GM23338 (cell line): Measurements from ENCODE around the gene AQP6. TPM values are rescaled to one million over a fixed set of nuclear protein-coding genes. Genes with fewer than 3 reads are reported as not detected.

Source experiments
- ATAC-seq: fragments of 200-7000 bp; cut with Tn5 transposase; 3 replicates; pipeline ENCODE4 v1.9.1; 2020
- DNase-seq: peaks from one replicate; pipeline ENCODE4 v3.0.0-alpha.2; 2015; ENCODE audit warnings: low spot score
- H2AFZ ChIP-seq: fragments of 200-600 bp; sonication (generic); 2 replicates; pipeline ENCODE4 v1.8.0; 2016; ENCODE audit warnings: antibody characterized with exemption, mild to moderate bottlenecking, moderate library complexity
- H3F3A ChIP-seq: fragments of 200-600 bp; sonication (generic); replicated peaks from 2 replicates; pipeline ENCODE4 v1.8.0; 2017; ENCODE audit warnings: antibody characterized with exemption, mixed run types, low read depth
- H3K27ac ChIP-seq: fragments of 200-600 bp; sonication (generic); 2 replicates; pipeline ENCODE4 v1.6.1; 2016; ENCODE audit warnings: low read depth
- H3K27me3 ChIP-seq: fragments of 200-600 bp; sonication (generic); 2 replicates; pipeline ENCODE4 v1.8.0; 2016; ENCODE audit warnings: mild to moderate bottlenecking, mixed run types, moderate library complexity; ENCODE audit not compliant: insufficient read depth
- H3K36me3 ChIP-seq: fragments of 200-600 bp; sonication (generic); 2 replicates; pipeline ENCODE4 v1.8.0; 2016; ENCODE audit warnings: mild to moderate bottlenecking; ENCODE audit not compliant: insufficient read depth
- H3K4me1 ChIP-seq: fragments of 200-600 bp; sonication (generic); 2 replicates; pipeline ENCODE4 v1.8.0; 2016; ENCODE audit warnings: mild to moderate bottlenecking, moderate library complexity; ENCODE audit not compliant: insufficient read depth
- H3K4me2 ChIP-seq: fragments of 200-600 bp; sonication (generic); 2 replicates; pipeline ENCODE4 v1.7.1; 2017; ENCODE audit warnings: mixed run types
- H3K4me3 ChIP-seq: fragments of 200-600 bp; sonication (generic); 2 replicates; pipeline ENCODE4 v1.6.1; 2016; ENCODE audit warnings: mixed run types
- H3K79me2 ChIP-seq: fragments of 200-600 bp; sonication (generic); replicated peaks from 2 replicates; pipeline ENCODE4 v1.8.0; 2017; ENCODE audit warnings: mild to moderate bottlenecking; ENCODE audit not compliant: insufficient read depth
- H3K9me2 ChIP-seq: fragments of 200-600 bp; sonication (generic); 2 replicates; pipeline ENCODE4 v1.8.0; 2017; ENCODE audit not compliant: insufficient read depth
- H4K20me1 ChIP-seq: fragments of 200-600 bp; sonication (generic); replicated peaks from 2 replicates; pipeline ENCODE4 v1.8.0; 2017; ENCODE audit warnings: mild to moderate bottlenecking; ENCODE audit not compliant: insufficient read depth
- H3K27ac Mint-ChIP-seq: 2 replicates; pipeline ENCODE4 v1.8.0; 2020; ENCODE audit warnings: inconsistent platforms, mild to moderate bottlenecking, moderate library complexity, mixed read lengths
- H3K27me3 Mint-ChIP-seq: 3 replicates; pipeline ENCODE4 v1.8.0; 2022; ENCODE audit warnings: low read depth, mild to moderate bottlenecking, moderate library complexity, mixed read lengths, inconsistent platforms; ENCODE audit not compliant: insufficient read depth, poor library complexity
- H3K36me3 Mint-ChIP-seq: 3 replicates; pipeline ENCODE4 v1.8.0; 2021; ENCODE audit warnings: low read depth, mild to moderate bottlenecking, inconsistent platforms, moderate library complexity, mixed read lengths
- H3K4me1 Mint-ChIP-seq: 3 replicates; pipeline ENCODE4 v1.8.0; 2020; ENCODE audit warnings: mild to moderate bottlenecking, inconsistent platforms, mixed read lengths
- H3K4me3 Mint-ChIP-seq: 3 replicates; pipeline ENCODE4 v1.8.0; 2021; ENCODE audit warnings: moderate library complexity, mild to moderate bottlenecking, inconsistent platforms, mixed read lengths
- H3K9me3 Mint-ChIP-seq: 3 replicates; pipeline ENCODE4 v1.8.0; 2020; ENCODE audit warnings: moderate library complexity, mild to moderate bottlenecking, inconsistent platforms, mixed read lengths
- CREB1 ChIP-seq: fragments of 250-450 bp; sonication (Bioruptor Pico); IDR thresholded peaks from 2 replicates; pipeline ENCODE4 v1.5.0; 2020; ENCODE audit warnings: low read depth, mild to moderate bottlenecking, moderate library complexity
- CTCF ChIP-seq, 2 experiments: fragments of 200-600 bp in 1 of 2; sonication (generic) in 1 of 2; conservative IDR thresholded peaks; 2 replicates each; pipeline versions ENCODE4 v1.5.1 to v1.6.1; 2016 to 2017; ENCODE audit warnings: antibody characterized with exemption in 2 of 2, low read depth in 2 of 2, mild to moderate bottlenecking in 2 of 2, moderate library complexity in 1 of 2
- EZH2 ChIP-seq: fragments of 200-600 bp; sonication (generic); IDR thresholded peaks from one replicate; pipeline ENCODE4 v1.8.0; 2017; ENCODE audit warnings: antibody characterized with exemption, mild to moderate bottlenecking, low read depth; ENCODE audit not compliant: unreplicated experiment
- EZH2phosphoT487 ChIP-seq: fragments of 200-600 bp; sonication (generic); IDR thresholded peaks from one replicate; pipeline ENCODE4 v1.8.1; 2018; ENCODE audit warnings: antibody characterized with exemption; ENCODE audit not compliant: unreplicated experiment
- JUNB ChIP-seq: IDR thresholded peaks from one replicate; pipeline ENCODE4 v1.6.1; 2016; ENCODE audit warnings: antibody characterized with exemption; ENCODE audit not compliant: unreplicated experiment
- NANOG ChIP-seq: IDR thresholded peaks from 2 replicates; pipeline ENCODE4 v1.6.1; 2016; ENCODE audit warnings: antibody characterized with exemption, borderline replicate concordance
- POLR2AphosphoS5 ChIP-seq: IDR thresholded peaks from 2 replicates; pipeline ENCODE4 v1.6.1; 2016; ENCODE audit warnings: antibody characterized with exemption, low read depth
- REST ChIP-seq: IDR thresholded peaks from one replicate; pipeline ENCODE4 v1.6.1; 2018; ENCODE audit warnings: antibody characterized with exemption; ENCODE audit not compliant: unreplicated experiment
- STAT1 ChIP-seq: IDR thresholded peaks from one replicate; pipeline ENCODE4 v1.6.1; 2016; ENCODE audit warnings: antibody characterized with exemption; ENCODE audit not compliant: unreplicated experiment
- ZNF114 ChIP-seq: fragments of 250-450 bp; sonication (Bioruptor Pico); IDR thresholded peaks from 2 replicates; pipeline ENCODE4 v1.5.0; 2020; ENCODE audit warnings: mild to moderate bottlenecking, moderate library complexity
- ZNF331 ChIP-seq: fragments of 250-450 bp; sonication (Bioruptor Pico); IDR thresholded peaks from 2 replicates; pipeline ENCODE4 v1.5.0; 2020; ENCODE audit warnings: low read depth, mild to moderate bottlenecking, moderate library complexity
- ZNF462 ChIP-seq: fragments of 250-450 bp; sonication (Bioruptor Pico); IDR thresholded peaks from 2 replicates; pipeline ENCODE4 v1.5.0; 2020; ENCODE audit warnings: mild to moderate bottlenecking, moderate library complexity
- polyA plus RNA-seq: library from polyadenylated mRNA; unstranded; fragments of >200 nt; fragmentation: Nextera tagmentation; extraction: Ambion mirVana; gene quantifications from 2 replicates; pipeline ENCODE4 v1.2.1, GENCODE V29; 2016
- total RNA-seq: library from RNA; depleted of rRNA; stranded (reverse); fragments of >200 nt; shearing (Covaris generic); gene quantifications from 2 replicates; pipeline ENCODE4 v1.2.3, GENCODE V29; 2014
- TF ChIP-seq, protein P1 (sequence below): IDR thresholded peaks from 2 replicates; pipeline ENCODE4 v1.6.1; 2016; ENCODE audit warnings: antibody characterized with exemption

Gene AQP6
- total and polyA plus RNA-seq, 2 experiments from 2014 or later, result 0.08 TPM; not detected in 1

- Histone ChIP-seq H3K4me2 (no peak overlapping the region), H3K79me2 (no peaks in the 10 kb centered on the region), H3K27ac (no peak overlapping the region), H2AFZ (no peak overlapping the region), H4K20me1 (no peaks in the 10 kb centered on the region), H3K36me3 (no peaks in the 10 kb centered on the region), H3K4me3 (no peak overlapping the region), H3F3A (no peaks in the 10 kb centered on the region), H3K9me2 (no peaks in the 10 kb centered on the region), H3K27me3 (peaks cover 46% of the 10 kb centered on the region), H3K4me1 (peaks cover 21% of the 10 kb centered on the region)
- Mint-ChIP-seq H3K27me3 (peaks cover 17% of the 10 kb centered on the region), H3K36me3 (no peaks in the 10 kb centered on the region), H3K4me3 (no peak overlapping the region; the same call in 2 of the 3 replicates), H3K9me3 (no peaks in the 10 kb centered on the region), H3K4me1 (peaks cover 12% of the 10 kb centered on the region), H3K27ac (no peak overlapping the region; the same call in 1 of the 2 replicates)
- TF ChIP-seq ZNF462 (CRISPR knock-in tag) (no peak), ZNF331 (CRISPR knock-in tag) (no peak), CREB1 (CRISPR knock-in tag) (no peak), EZH2phosphoT487 (no peak), POLR2AphosphoS5 (no peak), CTCF (conservative IDR thresholded peaks at IDR 0.05; ENCODE audit: low read depth in 2 of 2) (no peak), NANOG (no peak), ZNF114 (CRISPR knock-in tag) (no peak), EZH2 (no peak), STAT1 (no peak), JUNB (no peak), REST (no peak)
- TF ChIP-seq, protein P1, sequence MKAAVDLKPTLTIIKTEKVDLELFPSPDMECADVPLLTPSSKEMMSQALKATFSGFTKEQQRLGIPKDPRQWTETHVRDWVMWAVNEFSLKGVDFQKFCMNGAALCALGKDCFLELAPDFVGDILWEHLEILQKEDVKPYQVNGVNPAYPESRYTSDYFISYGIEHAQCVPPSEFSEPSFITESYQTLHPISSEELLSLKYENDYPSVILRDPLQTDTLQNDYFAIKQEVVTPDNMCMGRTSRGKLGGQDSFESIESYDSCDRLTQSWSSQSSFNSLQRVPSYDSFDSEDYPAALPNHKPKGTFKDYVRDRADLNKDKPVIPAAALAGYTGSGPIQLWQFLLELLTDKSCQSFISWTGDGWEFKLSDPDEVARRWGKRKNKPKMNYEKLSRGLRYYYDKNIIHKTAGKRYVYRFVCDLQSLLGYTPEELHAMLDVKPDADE, result no peak
- ATAC-seq (no peak), DNase-seq (no peak)
These were observed 18.5 kb upstream of the AQP6 start for GRCh38 chr12:49953961-49954846.
